Thyroid gland (tissue), 4 donors: ENCODE data around the gene NETO2.

ENCODE experiments used
- POLR2A ChIP-seq, 2 donors: fragments of 450-650 bp; IDR thresholded peaks; one replicate each; pipeline ENCODE4 v1.6.1; 2017; ENCODE audit warnings: antibody characterized with exemption in 2 of 2, mild to moderate bottlenecking in 2 of 2, moderate library complexity in 1 of 2
- TF ChIP-seq, protein P1 (sequence below), 6 experiments: fragments of 200-600 bp in 3 of 6; fragments of 450-650 bp in 3 of 6; sonication (generic) in 3 of 6; IDR thresholded peaks; one replicate each; pipeline ENCODE4 v1.5.1; 2016 to 2019; ENCODE audit warnings: antibody characterized with exemption in 6 of 6, mild to moderate bottlenecking in 2 of 6, inconsistent platforms in 1 of 6, moderate library complexity in 1 of 6

DNA sequence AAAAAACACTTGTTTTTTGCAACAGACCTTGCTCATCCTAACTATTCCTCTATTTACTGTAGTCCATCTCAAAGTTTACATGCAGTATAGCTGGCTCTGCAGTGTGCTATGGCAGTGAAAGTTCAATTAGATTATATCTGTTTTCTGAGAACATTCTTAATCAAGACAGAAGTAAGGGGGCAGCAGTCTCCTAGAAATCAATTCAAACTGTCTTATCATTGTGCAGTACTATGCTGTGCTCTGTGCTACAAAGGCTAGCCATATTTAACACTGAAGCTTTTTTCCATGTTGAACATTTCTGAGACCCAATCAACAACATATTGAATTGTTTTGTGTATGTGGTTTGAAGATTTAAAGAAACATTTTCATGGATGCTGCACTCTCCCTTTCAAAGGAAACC, 11.4 kb downstream of the NETO2 start:
- TF ChIP-seq, protein P1, sequence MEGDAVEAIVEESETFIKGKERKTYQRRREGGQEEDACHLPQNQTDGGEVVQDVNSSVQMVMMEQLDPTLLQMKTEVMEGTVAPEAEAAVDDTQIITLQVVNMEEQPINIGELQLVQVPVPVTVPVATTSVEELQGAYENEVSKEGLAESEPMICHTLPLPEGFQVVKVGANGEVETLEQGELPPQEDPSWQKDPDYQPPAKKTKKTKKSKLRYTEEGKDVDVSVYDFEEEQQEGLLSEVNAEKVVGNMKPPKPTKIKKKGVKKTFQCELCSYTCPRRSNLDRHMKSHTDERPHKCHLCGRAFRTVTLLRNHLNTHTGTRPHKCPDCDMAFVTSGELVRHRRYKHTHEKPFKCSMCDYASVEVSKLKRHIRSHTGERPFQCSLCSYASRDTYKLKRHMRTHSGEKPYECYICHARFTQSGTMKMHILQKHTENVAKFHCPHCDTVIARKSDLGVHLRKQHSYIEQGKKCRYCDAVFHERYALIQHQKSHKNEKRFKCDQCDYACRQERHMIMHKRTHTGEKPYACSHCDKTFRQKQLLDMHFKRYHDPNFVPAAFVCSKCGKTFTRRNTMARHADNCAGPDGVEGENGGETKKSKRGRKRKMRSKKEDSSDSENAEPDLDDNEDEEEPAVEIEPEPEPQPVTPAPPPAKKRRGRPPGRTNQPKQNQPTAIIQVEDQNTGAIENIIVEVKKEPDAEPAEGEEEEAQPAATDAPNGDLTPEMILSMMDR (IDR thresholded peaks at IDR 0.05) = no peak
- no peak for TF ChIP-seq POLR2A (IDR thresholded peaks at IDR 0.05)
